ENCODE results near the gene DOK4.

DNA sequence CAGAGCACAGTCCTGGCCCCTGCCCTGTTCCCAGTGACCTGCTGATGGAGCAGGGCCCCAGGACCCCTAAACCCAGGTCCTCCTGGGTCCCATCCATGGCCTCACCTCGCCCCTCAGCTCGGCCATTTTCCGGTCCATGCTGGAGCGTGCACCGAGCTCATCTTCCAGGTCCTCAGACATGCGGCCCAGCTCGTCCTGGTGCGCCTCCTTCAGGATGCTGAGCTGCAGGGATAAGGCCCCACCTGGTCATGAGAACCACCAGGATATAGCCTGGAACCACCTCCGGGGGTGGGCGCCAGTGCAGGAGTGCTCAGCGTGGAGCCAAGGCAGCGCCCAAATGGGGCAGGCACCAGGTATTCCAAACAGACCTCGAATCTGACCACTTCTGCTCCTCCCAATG lies 32.2 kb upstream of the DOK4 start:
- no peak for TF ChIP-seq KDM1A (IDR thresholded peaks at IDR 0.05; ENCODE audit: borderline replicate concordance, low read length)
- no peak for TF ChIP-seq POLR2A (IDR thresholded peaks at IDR 0.05; ENCODE audit: control extremely low read depth in 1 of 2, low read depth in 2 of 2, low read length in 2 of 2)
- TF ChIP-seq, protein P1, sequence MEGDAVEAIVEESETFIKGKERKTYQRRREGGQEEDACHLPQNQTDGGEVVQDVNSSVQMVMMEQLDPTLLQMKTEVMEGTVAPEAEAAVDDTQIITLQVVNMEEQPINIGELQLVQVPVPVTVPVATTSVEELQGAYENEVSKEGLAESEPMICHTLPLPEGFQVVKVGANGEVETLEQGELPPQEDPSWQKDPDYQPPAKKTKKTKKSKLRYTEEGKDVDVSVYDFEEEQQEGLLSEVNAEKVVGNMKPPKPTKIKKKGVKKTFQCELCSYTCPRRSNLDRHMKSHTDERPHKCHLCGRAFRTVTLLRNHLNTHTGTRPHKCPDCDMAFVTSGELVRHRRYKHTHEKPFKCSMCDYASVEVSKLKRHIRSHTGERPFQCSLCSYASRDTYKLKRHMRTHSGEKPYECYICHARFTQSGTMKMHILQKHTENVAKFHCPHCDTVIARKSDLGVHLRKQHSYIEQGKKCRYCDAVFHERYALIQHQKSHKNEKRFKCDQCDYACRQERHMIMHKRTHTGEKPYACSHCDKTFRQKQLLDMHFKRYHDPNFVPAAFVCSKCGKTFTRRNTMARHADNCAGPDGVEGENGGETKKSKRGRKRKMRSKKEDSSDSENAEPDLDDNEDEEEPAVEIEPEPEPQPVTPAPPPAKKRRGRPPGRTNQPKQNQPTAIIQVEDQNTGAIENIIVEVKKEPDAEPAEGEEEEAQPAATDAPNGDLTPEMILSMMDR (IDR thresholded peaks at IDR 0.05; ENCODE audit: control extremely low read depth in 1 of 3, insufficient read depth in 1 of 3, low read depth in 1 of 3, low read length in 3 of 3), result peak in 2 of 3 experiments; percentile 31 to 33; a peak in 3 of 4 replicates
- no peak for TF ChIP-seq EZH2 (IDR thresholded peaks at IDR 0.05; ENCODE audit: low read depth, low read length, severe bottlenecking)
- TF ChIP-seq SIN3A (conservative IDR thresholded peaks at IDR 0.05 in 1 of 2, IDR thresholded peaks at IDR 0.05 in 1 of 2; ENCODE audit: low read depth in 1 of 2, low read length in 2 of 2), result no peak
- TF ChIP-seq RXRA (IDR thresholded peaks at IDR 0.05; ENCODE audit: insufficient read depth, low read depth, low read length), result no peak
- TF ChIP-seq, protein P2, sequence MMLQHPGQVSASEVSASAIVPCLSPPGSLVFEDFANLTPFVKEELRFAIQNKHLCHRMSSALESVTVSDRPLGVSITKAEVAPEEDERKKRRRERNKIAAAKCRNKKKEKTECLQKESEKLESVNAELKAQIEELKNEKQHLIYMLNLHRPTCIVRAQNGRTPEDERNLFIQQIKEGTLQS (IDR thresholded peaks at IDR 0.05; ENCODE audit: insufficient read depth, low read depth, low read length), result no peak
- no peak for TF ChIP-seq CTBP2 (IDR thresholded peaks at IDR 0.05; ENCODE audit: borderline replicate concordance, insufficient read depth, insufficient read length, low read length)
- no peak for TF ChIP-seq GTF2F1 (IDR thresholded peaks at IDR 0.05; ENCODE audit: borderline replicate concordance, low read depth, low read length)
- TF ChIP-seq, protein P3, sequence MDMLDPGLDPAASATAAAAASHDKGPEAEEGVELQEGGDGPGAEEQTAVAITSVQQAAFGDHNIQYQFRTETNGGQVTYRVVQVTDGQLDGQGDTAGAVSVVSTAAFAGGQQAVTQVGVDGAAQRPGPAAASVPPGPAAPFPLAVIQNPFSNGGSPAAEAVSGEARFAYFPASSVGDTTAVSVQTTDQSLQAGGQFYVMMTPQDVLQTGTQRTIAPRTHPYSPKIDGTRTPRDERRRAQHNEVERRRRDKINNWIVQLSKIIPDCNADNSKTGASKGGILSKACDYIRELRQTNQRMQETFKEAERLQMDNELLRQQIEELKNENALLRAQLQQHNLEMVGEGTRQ (IDR thresholded peaks at IDR 0.05; ENCODE audit: low read length), result no peak
- TF ChIP-seq EP300 (IDR thresholded peaks at IDR 0.05; ENCODE audit: borderline replicate concordance in 1 of 2, low read depth in 2 of 2, low read length in 2 of 2), result no peak
- no peak for TF ChIP-seq RFX5 (IDR thresholded peaks at IDR 0.05; ENCODE audit: borderline replicate concordance, low read depth, low read length)
- no peak for TF ChIP-seq TBP (IDR thresholded peaks at IDR 0.05; ENCODE audit: low read depth, low read length)
- 0 out of 2 replicates have a peak, but pooled peaks have one; percentile 20 for TF ChIP-seq YY1 (IDR thresholded peaks at IDR 0.05; ENCODE audit: low read depth, low read length)

Data from H1 (cell line).